DOHH2 (cell line): ENCODE data around the gene ADGRG1.

ENCODE experiments used
- H3F3A ChIP-seq: fragments of 200-600 bp; sonication (generic), shearing (Covaris generic); 2 replicates; pipeline ENCODE4 v1.6.0; 2016; ENCODE audit warnings: antibody characterized with exemption, mild to moderate bottlenecking; ENCODE audit not compliant: control insufficient read depth, insufficient read depth
- H3K27ac ChIP-seq: fragments of 200-600 bp; sonication (generic); 2 replicates; pipeline ENCODE4 v1.5.1; 2014; ENCODE audit warnings: low read depth, mild to moderate bottlenecking, low read length, moderate library complexity
- H3K27me3 ChIP-seq: fragments of 200-600 bp; sonication (generic); 2 replicates; pipeline ENCODE4 v1.6.1; 2014; ENCODE audit warnings: mild to moderate bottlenecking, low read length, mixed read lengths; ENCODE audit not compliant: control insufficient read depth
- H3K36me3 ChIP-seq: fragments of 200-600 bp; sonication (generic); 2 replicates; pipeline ENCODE4 v1.6.1; 2014; ENCODE audit warnings: mild to moderate bottlenecking, low read length, moderate library complexity, mixed read lengths; ENCODE audit not compliant: control insufficient read depth
- H3K4me1 ChIP-seq: fragments of 200-600 bp; sonication (generic); 2 replicates; pipeline ENCODE4 v1.6.1; 2014; ENCODE audit warnings: mild to moderate bottlenecking, low read length, mixed read lengths; ENCODE audit not compliant: control insufficient read depth
- H3K4me2 ChIP-seq: fragments of 200-600 bp; sonication (generic); 2 replicates; pipeline ENCODE4 v1.6.0; 2014; ENCODE audit warnings: mild to moderate bottlenecking, low read length, moderate library complexity
- H3K4me3 ChIP-seq: fragments of 200-600 bp; sonication (generic); 2 replicates; pipeline ENCODE4 v1.5.1; 2014; ENCODE audit warnings: mild to moderate bottlenecking, low read length, mixed read lengths
- H3K79me2 ChIP-seq: fragments of 200-600 bp; sonication (generic); 2 replicates; pipeline ENCODE4 v1.6.1; 2014; ENCODE audit warnings: mild to moderate bottlenecking, low read length, mixed read lengths; ENCODE audit not compliant: control insufficient read depth
- H3K9me2 ChIP-seq: fragments of 200-600 bp; sonication (generic); replicated peaks from 2 replicates; pipeline ENCODE4 v1.6.1; 2014; ENCODE audit warnings: mild to moderate bottlenecking, low read length, mixed read lengths; ENCODE audit not compliant: control insufficient read depth
- H3K9me3 ChIP-seq: fragments of 200-600 bp; sonication (generic); 2 replicates; pipeline ENCODE4 v1.6.1; 2014; ENCODE audit warnings: antibody characterized with exemption, low read length, mixed read lengths; ENCODE audit not compliant: control insufficient read depth, insufficient read depth
- H4K20me1 ChIP-seq: fragments of 200-600 bp; sonication (generic); 2 replicates; pipeline ENCODE4 v1.6.0; 2014; ENCODE audit warnings: low read depth, mild to moderate bottlenecking, antibody characterized with exemption, low read length, moderate library complexity; ENCODE audit not compliant: control insufficient read depth, insufficient read depth
- CTCF ChIP-seq: fragments of 200-600 bp; sonication (generic); IDR thresholded peaks from one replicate; pipeline ENCODE4 v1.5.1; 2014; ENCODE audit warnings: antibody characterized with exemption, mild to moderate bottlenecking, low read depth, low read length; ENCODE audit not compliant: poor library complexity, severe bottlenecking
- EZH2phosphoT487 ChIP-seq: fragments of 200-600 bp; sonication (generic); IDR thresholded peaks from 2 replicates; pipeline ENCODE4 v1.6.1; 2017; ENCODE audit warnings: borderline replicate concordance, mild to moderate bottlenecking, antibody characterized with exemption, low read length, moderate library complexity, mixed read lengths

Gene ADGRG1

GRCh38 chr16:57645691-57646387 is 17.4 kb downstream of the ADGRG1 start:
- Histone ChIP-seq H3K4me2 (no peak overlapping the region), H3K9me2 (no peaks in the 10 kb centered on the region), H3K27ac (no peak overlapping the region), H3K79me2 (no peaks in the 10 kb centered on the region), H3K36me3 (no peaks in the 10 kb centered on the region), H4K20me1 (peaks cover 10% of the 10 kb centered on the region; the same call in 1 of the 2 replicates), H3K27me3 (peaks cover 7% of the 10 kb centered on the region), H3K4me3 (no peak overlapping the region), H3K9me3 (no peaks in the 10 kb centered on the region; the same call in 1 of the 2 replicates), H3K4me1 (peaks cover 16% of the 10 kb centered on the region), H3F3A (no peaks in the 10 kb centered on the region)
- no peak for TF ChIP-seq CTCF
- TF ChIP-seq EZH2phosphoT487, result no peak

- peaks cover 10% of the 10 kb centered on the region; the same call in 1 of the 2 replicates for H4K20me1 ChIP-seq
- TF ChIP-seq CTCF (no peak), EZH2phosphoT487 (no peak)
- no peak overlapping the region for H3K4me2 ChIP-seq
- H3K4me1 ChIP-seq, result peaks cover 16% of the 10 kb centered on the region
- no peaks in the 10 kb centered on the region for H3K9me2 ChIP-seq
- peaks cover 7% of the 10 kb centered on the region for H3K27me3 ChIP-seq
- H3F3A ChIP-seq, result no peaks in the 10 kb centered on the region
- no peaks in the 10 kb centered on the region; the same call in 1 of the 2 replicates for H3K9me3 ChIP-seq
- no peak overlapping the region for H3K27ac ChIP-seq
- H3K4me3 ChIP-seq, result no peak overlapping the region
- H3K79me2 ChIP-seq, result no peaks in the 10 kb centered on the region
- H3K36me3 ChIP-seq, result no peaks in the 10 kb centered on the region
These were observed 18.1 kb downstream of the ADGRG1 start for GRCh38 chr16:57646388-57647039.

GRCh38 chr16:57647136-57647875 is 18.9 kb downstream of the ADGRG1 start:
- H3K27ac ChIP-seq, result no peak overlapping the region
- no peaks in the 10 kb centered on the region for H3K36me3 ChIP-seq
- H3K4me1 ChIP-seq, result peaks cover 16% of the 10 kb centered on the region
- H3K4me2 ChIP-seq, result no peak overlapping the region
- H3K27me3 ChIP-seq, result peaks cover 7% of the 10 kb centered on the region
- H3F3A ChIP-seq, result no peaks in the 10 kb centered on the region
- H3K9me3 ChIP-seq, result no peaks in the 10 kb centered on the region; the same call in 1 of the 2 replicates
- H3K79me2 ChIP-seq, result no peaks in the 10 kb centered on the region
- H3K4me3 ChIP-seq, result no peak overlapping the region
- no peaks in the 10 kb centered on the region for H3K9me2 ChIP-seq
- no peak for TF ChIP-seq EZH2phosphoT487
- TF ChIP-seq CTCF, result no peak
- peaks cover 7% of the 10 kb centered on the region; the same call in 1 of the 2 replicates for H4K20me1 ChIP-seq
